ENCODE data around the gene ZC4H2. TPM values are rescaled to one million over a fixed set of nuclear protein-coding genes. Genes with fewer than 3 reads are reported as not detected.
A peak's percentile ranks its signal among the peaks of the same experiment; 100 is the strongest.

Gene ZC4H2
- polyA plus RNA-seq, 1 donor (not counting 4 experiments of a cell fraction or from before 2014, with no cell fraction given): 7.6 TPM

DNA sequence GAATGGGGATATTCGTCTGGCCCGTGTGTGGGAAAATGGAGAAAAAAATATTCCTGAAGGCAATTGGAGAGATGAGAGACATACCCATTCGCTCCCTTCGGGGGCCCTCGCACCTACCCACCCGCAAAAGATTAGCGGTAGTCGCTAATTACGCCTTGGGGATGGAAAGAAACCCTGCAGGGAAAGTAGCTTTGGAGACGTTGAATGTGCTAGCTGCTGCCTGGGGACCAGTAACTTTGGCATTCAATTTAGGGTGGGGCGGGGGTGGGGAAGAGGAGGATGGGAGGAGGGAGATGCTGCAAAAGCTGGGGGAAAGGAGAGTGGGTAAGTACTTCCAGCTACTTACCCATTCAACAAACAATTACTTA is 407 bp upstream of the ZC4H2 start:
- H3K27ac ChIP-seq (ENCODE audit: control insufficient read depth, insufficient read depth, low read length): no peak overlapping the region
- H3K4me2 ChIP-seq (ENCODE audit: control insufficient read depth, extremely low read depth, insufficient read depth, low read depth, low read length): peak overlapping the region; percentile 27
- dilution Hi-C loops (cut with MboI; ENCODE audit: extremely low pct_ligation_motif_present, low sequenced_read_pairs): no loop called here

DNA sequence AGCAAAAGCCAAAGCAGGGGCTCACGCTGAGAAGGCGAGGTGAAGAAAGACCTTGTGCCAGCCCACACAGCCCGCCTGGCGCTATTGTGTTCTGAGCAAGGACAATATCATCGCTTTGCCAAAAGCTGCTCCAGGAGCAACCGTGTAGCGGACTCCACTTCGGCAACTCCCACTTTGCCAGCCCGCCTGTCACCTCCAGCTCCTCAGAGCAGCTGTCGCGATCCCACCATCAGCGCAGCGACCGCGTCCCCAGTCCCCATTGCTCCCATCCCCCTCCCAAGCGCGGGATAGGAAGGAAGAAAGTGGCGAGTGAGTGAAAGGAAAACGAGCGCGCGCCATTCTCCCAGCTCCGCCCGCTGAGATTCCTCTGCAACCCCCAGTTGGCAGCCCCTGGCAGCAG is 759 bp downstream of the ZC4H2 start:
- Histone ChIP-seq H3K4me1 (ENCODE audit: control insufficient read depth, extremely low read depth, insufficient read depth, low read length) (peaks cover 9% of the 10 kb centered on the region), H3K4me3 (ENCODE audit: control insufficient read depth in 2 of 3, extremely low read depth in 1 of 3, insufficient read depth in 2 of 3, low read depth in 1 of 3, low read length in 3 of 3) (peak overlapping the region; percentile 37 to 72 (median 65)), H3K36me3 (ENCODE audit: control insufficient read depth in 2 of 2, extremely low read depth in 1 of 2, insufficient read depth in 2 of 2, low read length in 2 of 2) (no peaks in the 10 kb centered on the region), H3K9me3 (ENCODE audit: control insufficient read depth, low read depth, low read length) (no peaks in the 10 kb centered on the region), H3K79me2 (ENCODE audit: control insufficient read depth, insufficient read depth, low read length) (no peaks in the 10 kb centered on the region), H3K9ac (ENCODE audit: control insufficient read depth, extremely low read depth, insufficient read depth, low read length) (peak overlapping the region; percentile 29), H3K9me1 (ENCODE audit: control insufficient read depth, extremely low read depth, insufficient read depth, low read length) (no peaks in the 10 kb centered on the region), H3K27ac (ENCODE audit: control insufficient read depth, insufficient read depth, low read length) (peak overlapping the region; percentile 42), H3K27me3 (ENCODE audit: control insufficient read depth, extremely low read depth, insufficient read depth, low read length) (no peaks in the 10 kb centered on the region), H2AFZ (ENCODE audit: control insufficient read depth, low read length) (peak overlapping the region; percentile 75), H3K4me2 (ENCODE audit: control insufficient read depth, extremely low read depth, insufficient read depth, low read depth, low read length) (peak overlapping the region; percentile 74), H4K20me1 (ENCODE audit: control insufficient read depth, extremely low read depth, insufficient read depth, low read length) (no peaks in the 10 kb centered on the region)
- no peak for FAIRE-seq
- dilution Hi-C loops (cut with MboI; ENCODE audit: extremely low pct_ligation_motif_present, low sequenced_read_pairs): no loop called here
- DNase-seq (ENCODE audit: low read depth, low spot score): no peak
- no peak for TF ChIP-seq CTCF (optimal IDR thresholded peaks at IDR 0.05 in 1 of 3, IDR thresholded peaks at IDR 0.05 in 1 of 3, conservative IDR thresholded peaks at IDR 0.05 in 1 of 3; ENCODE audit: extremely low read depth in 1 of 3, insufficient read depth in 2 of 3, low read length in 3 of 3)
- TF ChIP-seq EZH2 (IDR thresholded peaks at IDR 0.05; ENCODE audit: low read length): no peak

More for the DNA sequence above, 407 bp upstream of the ZC4H2 start:
- no peaks in the 10 kb centered on the region for H3K9me3 ChIP-seq (ENCODE audit: control insufficient read depth, low read depth, low read length)
- FAIRE-seq (no peak), DNase-seq (ENCODE audit: low read depth, low spot score) (no peak)
- H3K4me3 ChIP-seq (ENCODE audit: control insufficient read depth in 2 of 3, extremely low read depth in 1 of 3, insufficient read depth in 2 of 3, low read depth in 1 of 3, low read length in 3 of 3): peak overlapping the region in 2 of 3 experiments; percentile 37 to 72
- peaks cover 9% of the 10 kb centered on the region for H3K4me1 ChIP-seq (ENCODE audit: control insufficient read depth, extremely low read depth, insufficient read depth, low read length)
- H3K36me3 ChIP-seq (ENCODE audit: control insufficient read depth in 2 of 2, extremely low read depth in 1 of 2, insufficient read depth in 2 of 2, low read length in 2 of 2): no peaks in the 10 kb centered on the region
- H3K79me2 ChIP-seq (ENCODE audit: control insufficient read depth, insufficient read depth, low read length): no peaks in the 10 kb centered on the region
- no peak overlapping the region for H3K9ac ChIP-seq (ENCODE audit: control insufficient read depth, extremely low read depth, insufficient read depth, low read length)
- H3K9me1 ChIP-seq (ENCODE audit: control insufficient read depth, extremely low read depth, insufficient read depth, low read length): no peaks in the 10 kb centered on the region
- TF ChIP-seq EZH2 (IDR thresholded peaks at IDR 0.05; ENCODE audit: low read length): no peak
- no peak for TF ChIP-seq CTCF (optimal IDR thresholded peaks at IDR 0.05 in 1 of 3, IDR thresholded peaks at IDR 0.05 in 1 of 3, conservative IDR thresholded peaks at IDR 0.05 in 1 of 3; ENCODE audit: extremely low read depth in 1 of 3, insufficient read depth in 2 of 3, low read length in 3 of 3)
- H3K27me3 ChIP-seq (ENCODE audit: control insufficient read depth, extremely low read depth, insufficient read depth, low read length): no peaks in the 10 kb centered on the region
- H2AFZ ChIP-seq (ENCODE audit: control insufficient read depth, low read length): no peak overlapping the region
- H4K20me1 ChIP-seq (ENCODE audit: control insufficient read depth, extremely low read depth, insufficient read depth, low read length): no peaks in the 10 kb centered on the region

Data from keratinocyte (primary cell).